ENCODE results near the gene EEF1E1. TPM values are rescaled to one million over a fixed set of nuclear protein-coding genes. Genes with fewer than 3 reads are reported as not detected.
A peak's percentile ranks its signal among the peaks of the same experiment; 100 is the strongest.

The EEF1E1 gene
- total RNA-seq: 10 to 100 TPM; 23.1 TPM

- H3K9me3 ChIP-seq: no peaks in the 10 kb centered on the region
- peak; percentile 96 for DNase-seq (ENCODE audit: low spot score)
- intact Hi-C loops (cut with DNase I): loop anchor here (2.0 kb wide), 1 partner anchor 38 kb away; the partner anchor contains the start of gene BLOC1S5
- H3K4me1 ChIP-seq (replicated peaks): no peaks in the 10 kb centered on the region
- peak within 1 kb of the TSS; percentile 44 to 67 for H3K27ac ChIP-seq
- TF ChIP-seq POLR2A (IDR thresholded peaks at IDR 0.05): no peak
- TF ChIP-seq POLR2AphosphoS5 (IDR thresholded peaks at IDR 0.05): peak; percentile 90
- TF ChIP-seq CTCF (IDR thresholded peaks at IDR 0.05): peak in 1 of 4 experiments; percentile 9
- under 1% methylated on average over 43 of the region's 43 CpGs for WGBS
- no peaks in the 10 kb centered on the region for H3K36me3 ChIP-seq
- H3K4me3 ChIP-seq: peak within 1 kb of the TSS; percentile 73 to 79
- H3K27me3 ChIP-seq (replicated peaks; ENCODE audit: insufficient read depth): no peaks in the 10 kb centered on the region
Measured at GRCh38 chr6:8102122-8102958, at the start of gene EEF1E1. Gene EEF1E1, minus strand, starts transcription at chr6:8102548. Its CDS starts 27 bp downstream, at chr6:8102521.

- no peaks in the 10 kb centered on the region for H3K9me3 ChIP-seq
- H3K4me3 ChIP-seq: no peak overlapping the region
- H3K4me1 ChIP-seq (replicated peaks): no peaks in the 10 kb centered on the region
- H3K27ac ChIP-seq: no peak overlapping the region
- TF ChIP-seq POLR2A (IDR thresholded peaks at IDR 0.05): no peak
- TF ChIP-seq POLR2AphosphoS5 (IDR thresholded peaks at IDR 0.05): no peak
- no peak for TF ChIP-seq CTCF (IDR thresholded peaks at IDR 0.05)
- intact Hi-C loops (cut with DNase I): no loop called here
- no peaks in the 10 kb centered on the region for H3K27me3 ChIP-seq (replicated peaks; ENCODE audit: insufficient read depth)
- 74% methylated on average over 1 of the region's 1 CpG for WGBS
- no peaks in the 10 kb centered on the region for H3K36me3 ChIP-seq
- no peak for DNase-seq (ENCODE audit: low spot score)
Measured at GRCh38 chr6:8149350-8149749, 47.0 kb upstream of the EEF1E1 start.

GRCh38 chr6:8143945-8144344, 41.6 kb upstream of the EEF1E1 start:
- no peak for DNase-seq (ENCODE audit: low spot score)
- H3K36me3 ChIP-seq: no peaks in the 10 kb centered on the region
- no peaks in the 10 kb centered on the region for H3K27me3 ChIP-seq (replicated peaks; ENCODE audit: insufficient read depth)
- H3K4me1 ChIP-seq (replicated peaks): no peaks in the 10 kb centered on the region
- no peaks in the 10 kb centered on the region for H3K9me3 ChIP-seq
- WGBS: 86% methylated on average over 2 of the region's 2 CpGs
- H3K27ac ChIP-seq: no peak overlapping the region
- intact Hi-C loops (cut with DNase I): no loop called here
- H3K4me3 ChIP-seq: no peak overlapping the region
- TF ChIP-seq CTCF (IDR thresholded peaks at IDR 0.05): no peak
- no peak for TF ChIP-seq POLR2A (IDR thresholded peaks at IDR 0.05)
- no peak for TF ChIP-seq POLR2AphosphoS5 (IDR thresholded peaks at IDR 0.05)

GRCh38 chr6:8139451-8139850, 37.1 kb upstream of the EEF1E1 start:
- TF ChIP-seq POLR2A (IDR thresholded peaks at IDR 0.05) (no peak), CTCF (IDR thresholded peaks at IDR 0.05) (no peak), POLR2AphosphoS5 (IDR thresholded peaks at IDR 0.05) (no peak)
- DNase-seq (ENCODE audit: low spot score): no peak
- WGBS: 96% methylated on average over 7 of the region's 7 CpGs

GRCh38 chr6:8137529-8137939, 35.2 kb upstream of the EEF1E1 start:
- no peak overlapping the region for H3K27ac ChIP-seq
- H3K27me3 ChIP-seq (replicated peaks; ENCODE audit: insufficient read depth): no peaks in the 10 kb centered on the region
- TF ChIP-seq POLR2A (IDR thresholded peaks at IDR 0.05) (no peak), POLR2AphosphoS5 (IDR thresholded peaks at IDR 0.05) (no peak), CTCF (IDR thresholded peaks at IDR 0.05) (no peak)
- H3K9me3 ChIP-seq: no peaks in the 10 kb centered on the region
- no peaks in the 10 kb centered on the region for H3K4me1 ChIP-seq (replicated peaks)
- intact Hi-C loops (cut with DNase I): no loop called here
- no peak for DNase-seq (ENCODE audit: low spot score)
- no peaks in the 10 kb centered on the region for H3K36me3 ChIP-seq
- no peak overlapping the region for H3K4me3 ChIP-seq
- WGBS: 15% methylated on average over 6 of the region's 6 CpGs

More at GRCh38 chr6:8139451-8139850, 37.1 kb upstream of the EEF1E1 start:
- Histone ChIP-seq H3K4me1 (replicated peaks) (no peaks in the 10 kb centered on the region), H3K9me3 (no peaks in the 10 kb centered on the region), H3K27ac (no peak overlapping the region), H3K4me3 (no peak overlapping the region), H3K36me3 (no peaks in the 10 kb centered on the region), H3K27me3 (replicated peaks; ENCODE audit: insufficient read depth) (no peaks in the 10 kb centered on the region)
- intact Hi-C loops (cut with DNase I): no loop called here
